B cell (primary cell): ENCODE measurements around the gene METAP2. TPM values are rescaled to one million over a fixed set of nuclear protein-coding genes. Genes with fewer than 3 reads are reported as not detected.

Experiments
- ATAC-seq: fragments of 200-7000 bp; cut with Tn5 transposase; one replicate; pipeline ENCODE4 v1.10.0; 2021; ENCODE audit warnings: low read depth, mild to moderate bottlenecking, moderate number of reproducible peaks, moderate library complexity
- CTCF ChIA-PET: fragments of 350-600 bp; sonication (Branson Sonifier 250); formaldehyde crosslinking; loops from one replicate; lab custom pipeline; 2021; ENCODE audit warnings: antibody characterized with exemption, inconsistent platforms; lab: Charles Lee
- POLR2A ChIA-PET: fragments of 350-600 bp; sonication (Branson Sonifier 250); formaldehyde crosslinking; loops from one replicate; lab custom pipeline; 2021; ENCODE audit warnings: antibody characterized with exemption; lab: Charles Lee
- DNase-seq: peaks from one replicate; pipeline ENCODE4 v3.0.0; 2013
- H2AFZ ChIP-seq: 2 replicates; pipeline ENCODE4 v1.6.1; 2012; ENCODE audit warnings: mild to moderate bottlenecking, low read depth, low read length; ENCODE audit not compliant: insufficient read depth, poor library complexity, severe bottlenecking
- H3K27ac ChIP-seq, 2 donors: 1 replicate in 1 of 2; 2 replicates in 1 of 2; pipeline ENCODE4 v1.5.1; 2012 to 2013; ENCODE audit warnings: low read length in 2 of 2, mild to moderate bottlenecking in 2 of 2, moderate library complexity in 1 of 2
- H3K27me3 ChIP-seq, 4 experiments: fragments of 200-600 bp in 1 of 4; sonication (generic) in 1 of 4; replicated peaks in 1 of 4; 1 replicate in 2 of 4; 2 replicates in 2 of 4; pipeline versions ENCODE4 v1.6.1 to v1.7.0; 2013 to 2016; ENCODE audit warnings: low read length in 3 of 4, mild to moderate bottlenecking in 2 of 4, mixed read lengths in 1 of 4, moderate library complexity in 1 of 4; ENCODE audit not compliant: insufficient read depth in 4 of 4, control insufficient read depth in 3 of 4; ENCODE audit errors: control extremely low read depth in 1 of 4
- H3K36me3 ChIP-seq, 2 experiments: replicated peaks in 1 of 2; 1 replicate in 1 of 2; 2 replicates in 1 of 2; pipeline versions ENCODE4 v1.6.1 to v1.7.1; 2013; ENCODE audit warnings: low read length in 1 of 2; ENCODE audit not compliant: insufficient read depth in 2 of 2, control insufficient read depth in 1 of 2; ENCODE audit errors: control extremely low read depth in 1 of 2, extremely low read depth in 1 of 2
- H3K4me1 ChIP-seq, 2 donors: fragments of 200-600 bp in 1 of 2; sonication (generic) in 1 of 2; 1 replicate in 1 of 2; 2 replicates in 1 of 2; pipeline versions ENCODE4 v1.5.1 to v1.6.1; 2013 to 2017; ENCODE audit warnings: low read length in 2 of 2; ENCODE audit not compliant: control insufficient read depth in 2 of 2, insufficient read depth in 2 of 2
- H3K4me2 ChIP-seq: replicated peaks from 2 replicates; pipeline ENCODE3; 2012; ENCODE audit warnings: mild to moderate bottlenecking, low read depth, low read length; ENCODE audit not compliant: poor library complexity, severe bottlenecking
- H3K4me3 ChIP-seq, 5 experiments: fragments of 200-600 bp in 1 of 5; sonication (generic) in 1 of 5; 1 replicate in 3 of 5; 2 replicates in 2 of 5; pipeline versions ENCODE4 v1.5.1 to v1.7.0; 2011 to 2016; ENCODE audit warnings: low read length in 4 of 5, mild to moderate bottlenecking in 4 of 5, low read depth in 2 of 5, control low read depth in 1 of 5, moderate library complexity in 1 of 5; ENCODE audit not compliant: insufficient read depth in 1 of 5; ENCODE audit errors: control extremely low read depth in 1 of 5, extremely low read depth in 1 of 5
- H3K79me2 ChIP-seq: fragments of 200-600 bp; sonication (generic); one replicate; pipeline ENCODE4 v1.6.0; 2016; ENCODE audit warnings: low read length; ENCODE audit not compliant: control insufficient read depth, insufficient read depth
- H3K9ac ChIP-seq: fragments of 200-600 bp; sonication (generic); 2 replicates; pipeline ENCODE4 v1.6.1; 2017; ENCODE audit warnings: mild to moderate bottlenecking, low read length, moderate library complexity
- H3K9me3 ChIP-seq, 3 donors: one replicate each; pipeline versions ENCODE4 v1.6.1 to v1.7.1; 2013; ENCODE audit warnings: low read length in 2 of 3; ENCODE audit not compliant: control insufficient read depth in 2 of 3, insufficient read depth in 1 of 3; ENCODE audit errors: control extremely low read depth in 1 of 3
- H4K20me1 ChIP-seq: 2 replicates; pipeline ENCODE4 v1.6.0; 2012; ENCODE audit warnings: mild to moderate bottlenecking, low read length; ENCODE audit not compliant: insufficient read depth, control insufficient read depth, poor library complexity, severe bottlenecking
- H3K27ac Mint-ChIP-seq: one replicate; pipeline ENCODE4 v1.8.0; 2021; ENCODE audit warnings: mixed read lengths
- H3K27me3 Mint-ChIP-seq: one replicate; pipeline ENCODE4 v1.8.0; 2021; ENCODE audit warnings: mixed read lengths
- H3K4me1 Mint-ChIP-seq: one replicate; pipeline ENCODE4 v1.8.0; 2021; ENCODE audit warnings: mixed read lengths
- H3K4me3 Mint-ChIP-seq: one replicate; pipeline ENCODE4 v1.8.0; 2021; ENCODE audit warnings: mixed read lengths
- H3K9me3 Mint-ChIP-seq: one replicate; pipeline ENCODE4 v1.8.0; 2022; ENCODE audit warnings: mixed read lengths; ENCODE audit not compliant: insufficient read depth
- CTCF ChIP-seq: fragments of 200-600 bp; IDR thresholded peaks from one replicate; pipeline ENCODE4 v1.8.0; 2022; ENCODE audit warnings: antibody characterized with exemption, mild to moderate bottlenecking
- EZH2 ChIP-seq: IDR thresholded peaks from 2 replicates; pipeline ENCODE4 v1.6.1; 2012; ENCODE audit warnings: borderline replicate concordance, low read depth, mild to moderate bottlenecking, moderate library complexity, low read length; ENCODE audit not compliant: insufficient read depth, poor library complexity, severe bottlenecking
- WGBS: methylation state at CpG from one replicate; pipeline ENCODE4 v1.1.5; 2013; ENCODE audit warnings: missing lambda C conversion rate; ENCODE audit not compliant: insufficient coverage; 5-methylcytosine and 5-hydroxymethylcytosine counted together
- intact Hi-C: fragments of 100-400 bp; cut with micrococcal nuclease; formaldehyde crosslinking; loops from one replicate; pipeline ENCODE4 v1.10.0; 2022
- polyA plus RNA-seq: library from polyadenylated mRNA; depleted of rRNA; stranded (reverse); fragments of >200 nt; gene quantifications from 2 replicates; pipeline ENCODE4 v1.2.3, GENCODE V29; 2012
- total RNA-seq, 2 donors: library from RNA; stranded (reverse); fragments of 120-200 nt in 1 of 2; gene quantifications; 1 replicate in 1 of 2; 2 replicates in 1 of 2; pipeline versions ENCODE4 v1.2.3 to v1.2.4, GENCODE V29; 2013 to 2022

Gene METAP2
- total and polyA plus RNA-seq, 2 donors (not counting 1 experiment from before 2014, with no cell fraction given), result 15.3 to 49.9 TPM

GRCh38 chr12:95545731-95546490 lies 72.0 kb downstream of the METAP2 start:
- WGBS, result 85% methylated on average over 2 of the region's 8 CpGs
- H3K27me3 Mint-ChIP-seq, result peaks cover 6% of the 10 kb centered on the region
- Histone ChIP-seq H3K9me3 (peaks cover 0 to 8% (median 1%) of the 10 kb centered on the region in 3 donors), H3K79me2 (no peaks in the 10 kb centered on the region), H3K4me1 (peaks cover 8 to 12% of the 10 kb centered on the region in 2 donors), H3K4me3 (no peak overlapping the region), H3K36me3 (no peaks in the 10 kb centered on the region), H2AFZ (no peak overlapping the region), H3K27me3 (peaks cover 0 to 7% (median 0%) of the 10 kb centered on the region in 4 experiments), H3K9ac (no peak overlapping the region), H3K4me2 (no peak overlapping the region), H4K20me1 (no peaks in the 10 kb centered on the region), H3K27ac (no peak overlapping the region)
- H3K9me3 Mint-ChIP-seq, result no peaks in the 10 kb centered on the region
- ATAC-seq, result no peak
- ChIA-PET POLR2A (no interaction called here), CTCF (no interaction called here)
- peaks cover 22% of the 10 kb centered on the region for H3K4me1 Mint-ChIP-seq
- H3K27ac Mint-ChIP-seq, result no peak overlapping the region
- no peak for DNase-seq
- intact Hi-C loops, result loop anchor here (5.0 to 10.0 kb wide), 2 partner anchors 309 to 1869 kb away; partner anchors contain the start of genes CRADD and SNRPF
- no peak for TF ChIP-seq EZH2
- TF ChIP-seq CTCF, result no peak
- no peak overlapping the region for H3K4me3 Mint-ChIP-seq

GRCh38 chr12:95546491-95546813 lies 72.5 kb downstream of the METAP2 start:
- Histone ChIP-seq H2AFZ (no peak overlapping the region), H3K4me2 (no peak overlapping the region), H4K20me1 (no peaks in the 10 kb centered on the region), H3K9me3 (peaks cover 0 to 8% (median 1%) of the 10 kb centered on the region in 3 donors), H3K27ac (no peak overlapping the region), H3K79me2 (no peaks in the 10 kb centered on the region), H3K27me3 (peaks cover 0 to 7% (median 0%) of the 10 kb centered on the region in 4 experiments), H3K4me3 (no peak overlapping the region), H3K36me3 (no peaks in the 10 kb centered on the region), H3K9ac (no peak overlapping the region), H3K4me1 (peaks cover 8 to 12% of the 10 kb centered on the region in 2 donors)
- H3K4me3 Mint-ChIP-seq, result no peak overlapping the region
- H3K9me3 Mint-ChIP-seq, result no peaks in the 10 kb centered on the region
- ChIA-PET POLR2A (no interaction called here), CTCF (interaction anchor here (1.2 kb wide), 1 partner anchor 10 kb away, joined by 4 read pairs; no protein-coding TSS in a partner anchor)
- peaks cover 22% of the 10 kb centered on the region for H3K4me1 Mint-ChIP-seq
- ATAC-seq (no peak), DNase-seq (no peak)
- no peak for TF ChIP-seq CTCF
- no peak for TF ChIP-seq EZH2
- 86% methylated on average over 5 of the region's 9 CpGs for WGBS
- intact Hi-C loops, result loop anchor here (5.0 to 10.0 kb wide), 2 partner anchors 308 to 1869 kb away; partner anchors contain the start of genes CRADD and SNRPF
- peaks cover 6% of the 10 kb centered on the region for H3K27me3 Mint-ChIP-seq
- H3K27ac Mint-ChIP-seq, result no peak overlapping the region
